ENCODE measurements around the gene NEO1. TPM values are rescaled to one million over a fixed set of nuclear protein-coding genes. Genes with fewer than 3 reads are reported as not detected.

The NEO1 gene
- total RNA-seq, 1 experiment from 2014 or later: 41.8 TPM

- H3K4me1 ChIP-seq (ENCODE audit: insufficient read depth, low read length): peaks cover 4% of the 10 kb centered on the region
Measured at GRCh38 chr15:73022161-73022560, 30.1 kb upstream of the NEO1 start.

More at GRCh38 chr15:73022161-73022560, 30.1 kb upstream of the NEO1 start:
- no peak overlapping the region for H2BK20ac ChIP-seq (ENCODE audit: low read depth, low read length, poor library complexity, severe bottlenecking)
- no peaks in the 10 kb centered on the region for H3K79me2 ChIP-seq (ENCODE audit: insufficient read depth, low read length)
- H2BK12ac ChIP-seq (ENCODE audit: insufficient read length, low read depth, low read length): no peak overlapping the region
- no peaks in the 10 kb centered on the region for H3K23me2 ChIP-seq (ENCODE audit: insufficient read length, low read depth, low read length, poor library complexity, severe bottlenecking)
- H2BK120ac ChIP-seq (ENCODE audit: low read depth, low read length, poor library complexity, severe bottlenecking): no peak overlapping the region
- H2BK5ac ChIP-seq (ENCODE audit: insufficient read length, low read length): no peak overlapping the region
- no peak overlapping the region for H3K14ac ChIP-seq (ENCODE audit: insufficient read depth, low read length)
- no peaks in the 10 kb centered on the region for H3K36me3 Mint-ChIP-seq (ENCODE audit: insufficient read depth in 1 of 3, low read depth in 3 of 3)
- H3K27ac Mint-ChIP-seq: no peak overlapping the region; a peak in 1 of 7 replicates
- no peak overlapping the region for H3K23ac ChIP-seq (ENCODE audit: insufficient read length, low read depth, low read length)
- H3K4me3 Mint-ChIP-seq: no peak overlapping the region
- no peaks in the 10 kb centered on the region for H3K9me3 ChIP-seq (ENCODE audit: control insufficient read depth, low read depth, low read length)
- TF ChIP-seq CTCF (conservative IDR thresholded peaks at IDR 0.05): no peak
- WGBS (ENCODE audit: extremely low coverage, insufficient read length, low lambda C conversion rate): no CpG with 5 or more reads among the region's 5 CpGs
- no peak overlapping the region for H3K27ac ChIP-seq (ENCODE audit: insufficient read length, low read depth, low read length)
- H3K56ac ChIP-seq (ENCODE audit: insufficient read length, low read depth, low read length): no peak overlapping the region
- no peak overlapping the region for H2BK15ac ChIP-seq (ENCODE audit: low read depth, low read length)
- no peak for DNase-seq
- H3K27me3 Mint-ChIP-seq (ENCODE audit: low read depth): no peaks in the 10 kb centered on the region; the same call in 1 of the 2 replicates
- H4K8ac ChIP-seq (replicated peaks; ENCODE audit: insufficient read length, low read depth, low read length): no peak overlapping the region
- no peaks in the 10 kb centered on the region for H3K9me3 Mint-ChIP-seq
- H3K27me3 ChIP-seq (ENCODE audit: insufficient read depth, low read length): no peaks in the 10 kb centered on the region
- H4K5ac ChIP-seq (ENCODE audit: insufficient read length, low read depth, low read length): no peak overlapping the region
- H3T11ph ChIP-seq (ENCODE audit: low read length): no peak overlapping the region
- no peak overlapping the region for H4K91ac ChIP-seq (ENCODE audit: insufficient read length, low read depth, low read length)
- H2AFZ ChIP-seq (ENCODE audit: low read length): no peak overlapping the region
- no peaks in the 10 kb centered on the region for H4K20me1 ChIP-seq (ENCODE audit: control insufficient read depth, insufficient read depth, insufficient read length)
- H3K9ac ChIP-seq (ENCODE audit: extremely low read depth, insufficient read length, low read length): no peak overlapping the region
- no peak overlapping the region for H3K4ac ChIP-seq (ENCODE audit: low read depth, low read length)
- no peak overlapping the region for H3K4me2 ChIP-seq (ENCODE audit: insufficient read depth, insufficient read length, low read length)
- H3K18ac ChIP-seq (ENCODE audit: insufficient read length, low read depth, low read length): peak overlapping the region; percentile 19
- no peak overlapping the region for H2AK5ac ChIP-seq (ENCODE audit: insufficient read length, low read length)
- H3K79me1 ChIP-seq (ENCODE audit: insufficient read depth, low read depth, low read length, poor library complexity, severe bottlenecking): no peaks in the 10 kb centered on the region
- H3K4me1 Mint-ChIP-seq: peaks cover 50 to 53% of the 10 kb centered on the region in 2 experiments

Measured in H9 (cell line).